ENCODE results near the gene COPS6. TPM values are rescaled to one million over a fixed set of nuclear protein-coding genes. Genes with fewer than 3 reads are reported as not detected.

Gene COPS6
- total RNA-seq, 1 donor from 2014 or later, result 120 TPM

DNA sequence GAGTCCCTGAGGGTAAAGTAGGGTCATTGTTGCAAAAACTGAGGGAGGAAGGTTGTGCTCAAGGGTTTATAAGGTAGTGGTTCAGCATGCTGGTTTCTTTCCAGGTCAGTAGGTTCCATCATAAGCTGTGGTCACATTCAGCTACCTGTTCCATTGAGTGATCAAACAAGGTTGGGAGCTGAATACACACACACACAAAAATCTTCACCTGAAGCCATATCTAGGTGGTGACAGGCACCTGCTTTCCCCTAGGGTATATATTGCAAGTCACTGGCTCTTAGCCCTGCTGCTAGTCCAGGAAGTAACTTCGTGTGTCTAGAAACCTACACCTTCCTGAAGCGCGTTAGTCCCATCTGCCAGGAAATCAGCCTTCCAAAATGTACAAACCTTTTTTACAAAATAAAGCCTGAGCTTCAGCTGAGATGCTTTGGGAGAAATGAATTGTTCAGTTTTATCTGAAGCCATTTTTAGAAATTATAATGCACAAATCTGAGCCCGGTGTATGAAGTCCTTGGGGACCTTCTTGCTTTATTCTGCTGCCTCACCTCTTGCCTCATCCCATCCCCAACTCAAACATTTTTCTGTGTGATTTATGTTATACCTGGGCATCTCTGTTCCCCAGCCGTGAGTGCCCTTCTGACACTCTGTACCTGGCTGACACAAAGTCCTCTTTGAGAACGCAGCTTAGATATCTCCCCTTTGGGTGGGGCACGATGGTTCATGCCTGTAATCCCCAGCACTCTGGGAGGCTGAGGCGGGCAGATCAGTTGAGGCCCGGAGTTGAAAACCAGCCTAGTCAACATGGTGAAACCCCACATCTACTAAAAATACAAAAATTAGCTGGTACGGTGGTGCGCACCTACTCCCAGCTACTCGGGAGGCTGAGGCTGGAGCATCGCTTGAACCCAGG is 49.3 kb downstream of the COPS6 start:
- H3K27ac Mint-ChIP-seq, result no peak overlapping the region
- H3K4me1 Mint-ChIP-seq (ENCODE audit: unreplicated experiment), result peaks cover 4% of the 10 kb centered on the region
- no peak for DNase-seq (ENCODE audit: extremely low spot score, unreplicated experiment)
- peaks cover 3% of the 10 kb centered on the region for H3K27me3 Mint-ChIP-seq
- no peak overlapping the region for H3K4me3 Mint-ChIP-seq
- TF ChIP-seq, protein P1, sequence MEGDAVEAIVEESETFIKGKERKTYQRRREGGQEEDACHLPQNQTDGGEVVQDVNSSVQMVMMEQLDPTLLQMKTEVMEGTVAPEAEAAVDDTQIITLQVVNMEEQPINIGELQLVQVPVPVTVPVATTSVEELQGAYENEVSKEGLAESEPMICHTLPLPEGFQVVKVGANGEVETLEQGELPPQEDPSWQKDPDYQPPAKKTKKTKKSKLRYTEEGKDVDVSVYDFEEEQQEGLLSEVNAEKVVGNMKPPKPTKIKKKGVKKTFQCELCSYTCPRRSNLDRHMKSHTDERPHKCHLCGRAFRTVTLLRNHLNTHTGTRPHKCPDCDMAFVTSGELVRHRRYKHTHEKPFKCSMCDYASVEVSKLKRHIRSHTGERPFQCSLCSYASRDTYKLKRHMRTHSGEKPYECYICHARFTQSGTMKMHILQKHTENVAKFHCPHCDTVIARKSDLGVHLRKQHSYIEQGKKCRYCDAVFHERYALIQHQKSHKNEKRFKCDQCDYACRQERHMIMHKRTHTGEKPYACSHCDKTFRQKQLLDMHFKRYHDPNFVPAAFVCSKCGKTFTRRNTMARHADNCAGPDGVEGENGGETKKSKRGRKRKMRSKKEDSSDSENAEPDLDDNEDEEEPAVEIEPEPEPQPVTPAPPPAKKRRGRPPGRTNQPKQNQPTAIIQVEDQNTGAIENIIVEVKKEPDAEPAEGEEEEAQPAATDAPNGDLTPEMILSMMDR (conservative IDR thresholded peaks at IDR 0.05), result no peak
- no peaks in the 10 kb centered on the region for H3K9me3 Mint-ChIP-seq
- H3K36me3 Mint-ChIP-seq, result no peaks in the 10 kb centered on the region

DNA sequence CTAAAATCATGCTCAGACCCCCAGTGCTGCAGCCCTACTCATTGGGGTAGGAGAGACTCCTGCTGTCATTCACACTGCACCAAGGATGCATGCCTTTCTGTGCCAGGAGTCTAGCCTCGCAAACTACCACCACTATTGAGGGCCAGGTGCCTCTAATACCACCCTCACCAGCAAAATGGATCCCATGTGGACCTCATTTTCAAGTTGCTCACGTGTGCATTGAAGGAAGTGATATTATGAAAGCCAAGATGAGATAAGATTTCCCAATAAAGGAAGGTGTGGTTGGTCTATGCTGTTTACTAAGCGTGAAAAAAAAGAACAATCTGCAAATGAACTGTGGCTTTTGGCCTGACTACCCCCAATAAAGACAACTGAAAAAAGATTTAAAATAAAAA is 52.8 kb downstream of the COPS6 start:
- TF ChIP-seq, protein P1 (conservative IDR thresholded peaks at IDR 0.05), result no peak
- Mint-ChIP-seq H3K4me3 (no peak overlapping the region), H3K36me3 (no peaks in the 10 kb centered on the region), H3K9me3 (no peaks in the 10 kb centered on the region), H3K27ac (no peak overlapping the region), H3K27me3 (peaks cover 3% of the 10 kb centered on the region), H3K4me1 (ENCODE audit: unreplicated experiment) (no peaks in the 10 kb centered on the region)
- DNase-seq (ENCODE audit: extremely low spot score, unreplicated experiment), result no peak

Small RNA genes lying within 50 kb of the gene (microRNA-seq; reads per million reads assigned to microRNA genes)
- gene MIR106B (6,003 reads per million, percentile 93 among the genes with 10 or more reads in this experiment), gene MIR25 (785 reads per million, percentile 81 among the genes with 10 or more reads in this experiment), gene MIR93 (9,168 reads per million, percentile 95 among the genes with 10 or more reads in this experiment)

Other genes with a start within 250 kb of the COPS6 start
- not detected in 2 replicates for gene OR2AE1, start 211.9 kb upstream of the COPS6 start, total RNA-seq (ENCODE audit: low replicate concordance)
- gene TRIM4, start 169.4 kb upstream of the COPS6 start, total RNA-seq (ENCODE audit: low replicate concordance), result 13.0 and 15.8 TPM in 2 replicates
- not detected in 2 replicates for gene GJC3, start 159.3 kb upstream of the COPS6 start, total RNA-seq (ENCODE audit: low replicate concordance)
- gene AZGP1, start 112.9 kb upstream of the COPS6 start, total RNA-seq (ENCODE audit: low replicate concordance), result 0.50 and 0.60 TPM in 2 replicates
- 157 and 170 TPM in 2 replicates for gene ZKSCAN1, start 73.4 kb upstream of the COPS6 start, total RNA-seq (ENCODE audit: low replicate concordance)
- 11.9 and 16.4 TPM in 2 replicates for gene ZSCAN21, start 39.2 kb upstream of the COPS6 start, total RNA-seq (ENCODE audit: low replicate concordance)
- 52.8 and 66.6 TPM in 2 replicates for gene ZNF3, start 7.2 kb upstream of the COPS6 start, total RNA-seq (ENCODE audit: low replicate concordance)
- gene MCM7, start 12.4 kb downstream of the COPS6 start, total RNA-seq (ENCODE audit: low replicate concordance), result 121 and 244 TPM in 2 replicates
- gene AP4M1, start 12.7 kb downstream of the COPS6 start, total RNA-seq (ENCODE audit: low replicate concordance), result 25.7 and 28.5 TPM in 2 replicates
- 50.9 and 77.7 TPM in 2 replicates for gene TAF6, start 30.4 kb downstream of the COPS6 start, total RNA-seq (ENCODE audit: low replicate concordance)
- 7.2 and 36.0 TPM in 2 replicates for gene CNPY4, start 30.7 kb downstream of the COPS6 start, total RNA-seq (ENCODE audit: low replicate concordance)
- gene MBLAC1, start 38.0 kb downstream of the COPS6 start, total RNA-seq (ENCODE audit: low replicate concordance), result 2.7 and 2.8 TPM in 2 replicates
- gene LAMTOR4, start 59.9 kb downstream of the COPS6 start, total RNA-seq (ENCODE audit: low replicate concordance), result 96.7 and 109 TPM in 2 replicates
- 21.3 and 35.2 TPM in 2 replicates for gene TRAPPC14, start 69.8 kb downstream of the COPS6 start, total RNA-seq (ENCODE audit: low replicate concordance)
- gene GAL3ST4, start 79.6 kb downstream of the COPS6 start, total RNA-seq (ENCODE audit: low replicate concordance), result 7.2 and 7.4 TPM in 2 replicates
- gene GPC2, start 88.4 kb downstream of the COPS6 start, total RNA-seq (ENCODE audit: low replicate concordance), result 20.6 and 53.3 TPM in 2 replicates
- gene STAG3, start 88.9 kb downstream of the COPS6 start, total RNA-seq (ENCODE audit: low replicate concordance), result 1.6 and 1.7 TPM in 2 replicates
- gene PVRIG, start 131.0 kb downstream of the COPS6 start, total RNA-seq (ENCODE audit: low replicate concordance), result not detected in 2 replicates
- gene SPDYE3, start 218.7 kb downstream of the COPS6 start, total RNA-seq (ENCODE audit: low replicate concordance), result not detected in 2 replicates

All from type B pancreatic cell (in vitro differentiated cells).